ENCODE results near the gene MGRN1. TPM values are rescaled to one million over a fixed set of nuclear protein-coding genes. Genes with fewer than 3 reads are reported as not detected.

MGRN1 gene
- total RNA-seq, 1 experiment from 2014 or later = 22.7 TPM

DNA sequence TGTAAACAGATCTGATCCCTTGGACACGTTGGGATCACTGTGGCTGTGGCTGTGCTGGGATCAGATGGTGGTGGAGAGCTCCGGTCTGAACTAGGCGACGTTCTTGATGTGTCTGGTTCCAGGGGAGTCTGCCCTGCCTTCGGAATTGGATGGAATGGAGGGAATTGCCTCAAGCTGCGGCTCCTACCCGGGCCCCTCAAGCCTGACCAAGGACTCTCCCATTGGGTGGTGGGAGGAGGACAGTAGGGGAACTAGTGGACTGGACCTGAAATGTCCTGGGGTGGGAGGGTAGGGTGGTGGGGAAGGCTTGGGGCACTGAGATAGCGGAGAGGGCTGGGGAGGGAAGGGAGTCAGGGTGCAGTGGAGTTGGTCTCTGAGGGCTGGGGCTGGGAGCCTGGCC lies 6.7 kb upstream of the MGRN1 start:
- Histone ChIP-seq H3K4me3 (ENCODE audit: low read length) (no peak overlapping the region), H4K20me1 (ENCODE audit: low read length) (peaks cover 8% of the 10 kb centered on the region), H3F3A (ENCODE audit: low read length, unreplicated experiment) (no peaks in the 10 kb centered on the region), H3K27me3 (ENCODE audit: low read length) (no peaks in the 10 kb centered on the region), H3K36me3 (ENCODE audit: low read depth, low read length) (no peaks in the 10 kb centered on the region), H3K27ac (ENCODE audit: low read length) (no peak overlapping the region), H2AFZ (ENCODE audit: low read length) (no peak overlapping the region), H3K4me1 (ENCODE audit: insufficient read depth, low read length) (peaks cover 8% of the 10 kb centered on the region), H3K79me2 (ENCODE audit: low read length) (peaks cover 18% of the 10 kb centered on the region), H3K9me3 (ENCODE audit: low read length) (no peaks in the 10 kb centered on the region), H3K4me2 (ENCODE audit: low read length) (no peak overlapping the region), H3K9me2 (replicated peaks; ENCODE audit: low read length) (no peaks in the 10 kb centered on the region), H3K9ac (ENCODE audit: low read length) (no peak overlapping the region)
- ChIA-PET POLR2A (ENCODE audit: unreplicated experiment) (no interaction called here), CTCF (interaction anchor here (0.6 kb wide), 1 partner anchor 189 kb away, joined by 3 read pairs; no protein-coding TSS in a partner anchor)
- no peak for ATAC-seq
- TF ChIP-seq EZH2 (IDR thresholded peaks at IDR 0.05; ENCODE audit: low read length, unreplicated experiment) = no peak
- TF ChIP-seq, protein P1, sequence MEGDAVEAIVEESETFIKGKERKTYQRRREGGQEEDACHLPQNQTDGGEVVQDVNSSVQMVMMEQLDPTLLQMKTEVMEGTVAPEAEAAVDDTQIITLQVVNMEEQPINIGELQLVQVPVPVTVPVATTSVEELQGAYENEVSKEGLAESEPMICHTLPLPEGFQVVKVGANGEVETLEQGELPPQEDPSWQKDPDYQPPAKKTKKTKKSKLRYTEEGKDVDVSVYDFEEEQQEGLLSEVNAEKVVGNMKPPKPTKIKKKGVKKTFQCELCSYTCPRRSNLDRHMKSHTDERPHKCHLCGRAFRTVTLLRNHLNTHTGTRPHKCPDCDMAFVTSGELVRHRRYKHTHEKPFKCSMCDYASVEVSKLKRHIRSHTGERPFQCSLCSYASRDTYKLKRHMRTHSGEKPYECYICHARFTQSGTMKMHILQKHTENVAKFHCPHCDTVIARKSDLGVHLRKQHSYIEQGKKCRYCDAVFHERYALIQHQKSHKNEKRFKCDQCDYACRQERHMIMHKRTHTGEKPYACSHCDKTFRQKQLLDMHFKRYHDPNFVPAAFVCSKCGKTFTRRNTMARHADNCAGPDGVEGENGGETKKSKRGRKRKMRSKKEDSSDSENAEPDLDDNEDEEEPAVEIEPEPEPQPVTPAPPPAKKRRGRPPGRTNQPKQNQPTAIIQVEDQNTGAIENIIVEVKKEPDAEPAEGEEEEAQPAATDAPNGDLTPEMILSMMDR (conservative IDR thresholded peaks at IDR 0.05; ENCODE audit: low read depth, low read length) = no peak
- TF ChIP-seq EZH2phosphoT487 (IDR thresholded peaks at IDR 0.05; ENCODE audit: borderline replicate concordance, low read length) = no peak
- intact Hi-C loops (cut with micrococcal nuclease) = no loop called here
- no peak for DNase-seq
- BruUV-seq (replicated peaks) = no TSS peak

DNA sequence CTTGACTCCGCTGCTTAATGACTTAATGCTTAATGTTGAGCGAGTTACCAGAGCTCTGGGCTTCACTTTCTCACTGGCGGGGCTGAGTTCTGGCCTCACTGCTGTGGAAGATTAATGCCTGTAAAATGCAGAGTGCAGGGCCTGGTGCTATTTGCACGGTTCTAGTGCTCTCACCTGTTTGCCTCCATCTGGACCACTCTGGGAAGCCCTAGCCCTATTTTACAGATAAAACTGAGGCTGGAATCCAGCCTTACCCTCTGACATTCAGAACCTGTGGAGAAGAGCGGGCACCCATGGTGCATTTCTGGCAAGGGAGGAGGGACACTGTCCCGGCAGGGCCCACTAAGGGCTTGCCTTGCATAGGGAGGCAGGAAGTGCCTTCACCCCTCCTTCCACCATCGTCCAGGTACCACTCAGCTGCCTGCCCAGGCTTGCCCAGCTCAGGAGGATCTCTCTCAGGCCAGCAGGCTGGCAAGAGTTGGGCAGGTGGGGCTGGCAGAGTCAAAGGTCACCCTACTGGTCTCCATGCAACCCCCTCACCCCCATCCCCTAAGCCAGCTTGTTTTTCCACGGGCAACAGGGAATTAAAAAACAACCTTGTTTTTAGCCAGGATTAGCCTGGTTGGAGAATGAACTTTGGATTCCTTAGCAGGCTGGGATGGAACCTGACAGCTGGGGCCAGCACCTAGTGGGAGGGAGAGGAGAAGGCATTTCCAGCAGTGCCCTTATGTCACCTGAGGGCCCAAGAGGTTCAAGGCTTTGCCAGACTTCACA lies 5.8 kb upstream of the MGRN1 start:
- peaks cover 9% of the 10 kb centered on the region for H3K79me2 ChIP-seq (ENCODE audit: low read length)
- no peak for TF ChIP-seq EZH2 (IDR thresholded peaks at IDR 0.05; ENCODE audit: low read length, unreplicated experiment)
- no peaks in the 10 kb centered on the region for H3K36me3 ChIP-seq (ENCODE audit: low read depth, low read length)
- BruUV-seq (replicated peaks) = no TSS peak
- intact Hi-C loops (cut with micrococcal nuclease) = no loop called here
- H4K20me1 ChIP-seq (ENCODE audit: low read length) = no peaks in the 10 kb centered on the region
- H3K27ac ChIP-seq (ENCODE audit: low read length) = no peak overlapping the region
- no peak overlapping the region for H3K4me3 ChIP-seq (ENCODE audit: low read length)
- H3K9me3 ChIP-seq (ENCODE audit: low read length) = no peaks in the 10 kb centered on the region
- peaks cover 4% of the 10 kb centered on the region for H3K4me1 ChIP-seq (ENCODE audit: insufficient read depth, low read length)
- ATAC-seq = no peak
- H3K9ac ChIP-seq (ENCODE audit: low read length) = no peak overlapping the region
- DNase-seq = no peak
- no peak overlapping the region for H2AFZ ChIP-seq (ENCODE audit: low read length)
- no peaks in the 10 kb centered on the region for H3K9me2 ChIP-seq (replicated peaks; ENCODE audit: low read length)
- H3F3A ChIP-seq (ENCODE audit: low read length, unreplicated experiment) = no peaks in the 10 kb centered on the region
- H3K4me2 ChIP-seq (ENCODE audit: low read length) = no peak overlapping the region
- ChIA-PET POLR2A (ENCODE audit: unreplicated experiment) (no interaction called here), CTCF (no interaction called here)
- no peaks in the 10 kb centered on the region for H3K27me3 ChIP-seq (ENCODE audit: low read length)

DNA sequence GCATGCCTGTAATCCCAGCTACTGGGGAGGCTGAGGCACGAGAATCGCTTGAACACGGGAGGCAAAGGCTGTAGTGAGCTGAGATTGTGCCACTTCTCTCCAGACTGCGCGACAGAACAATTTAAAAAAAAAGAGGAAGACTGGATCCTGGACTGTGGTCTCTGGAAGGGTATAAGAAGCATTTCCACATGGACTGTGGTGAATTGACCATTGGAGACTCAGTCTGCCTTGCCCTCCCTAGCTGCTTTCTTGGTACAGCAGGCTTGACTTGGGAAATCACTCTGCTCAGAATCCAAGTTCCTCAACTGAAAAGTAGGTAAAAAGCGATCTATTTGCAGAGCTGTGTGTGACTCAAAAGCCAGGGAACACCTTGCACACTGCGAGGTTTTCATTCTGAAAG lies 1.0 kb upstream of the MGRN1 start:
- H4K20me1 ChIP-seq (ENCODE audit: low read length) = 0 out of 2 replicates have a peak, but pooled peaks cover 8% of the 10 kb centered on the region
- no peak overlapping the region for H3K4me3 ChIP-seq (ENCODE audit: low read length)
- no peaks in the 10 kb centered on the region for H3F3A ChIP-seq (ENCODE audit: low read length, unreplicated experiment)
- H3K4me2 ChIP-seq (ENCODE audit: low read length) = peak overlapping the region; percentile 96; the same call in 1 of the 2 replicates
- TF ChIP-seq, protein P1 (conservative IDR thresholded peaks at IDR 0.05; ENCODE audit: low read depth, low read length) = no peak
- TF ChIP-seq EZH2phosphoT487 (IDR thresholded peaks at IDR 0.05; ENCODE audit: borderline replicate concordance, low read length) (no peak), EZH2 (IDR thresholded peaks at IDR 0.05; ENCODE audit: low read length, unreplicated experiment) (no peak)
- no peaks in the 10 kb centered on the region for H3K27me3 ChIP-seq (ENCODE audit: low read length)
- H3K4me1 ChIP-seq (ENCODE audit: insufficient read depth, low read length) = peaks cover 13% of the 10 kb centered on the region
- POLR2A ChIA-PET (ENCODE audit: unreplicated experiment) = interaction anchor here (0.7 kb wide), 1 partner anchor 9 kb away, joined by 4 read pairs; no protein-coding TSS in a partner anchor
- H3K9ac ChIP-seq (ENCODE audit: low read length) = no peak overlapping the region
- DNase-seq (no peak), ATAC-seq (no peak)
- intact Hi-C loops (cut with micrococcal nuclease) = no loop called here
- H3K9me2 ChIP-seq (replicated peaks; ENCODE audit: low read length) = no peaks in the 10 kb centered on the region
- 0 out of 2 replicates have a peak overlapping the region, but pooled peaks have one; percentile 95 for H2AFZ ChIP-seq (ENCODE audit: low read length)
- CTCF ChIA-PET = interaction anchor here (0.5 to 1.1 kb wide), 3 partner anchors 8 to 72 kb away, joined by 3 read pairs; no protein-coding TSS in a partner anchor
- no peaks in the 10 kb centered on the region for H3K9me3 ChIP-seq (ENCODE audit: low read length)
- TSS peak; percentile 29 for BruUV-seq (replicated peaks)
- no peaks in the 10 kb centered on the region for H3K36me3 ChIP-seq (ENCODE audit: low read depth, low read length)
- H3K27ac ChIP-seq (ENCODE audit: low read length) = no peak overlapping the region
- peaks cover 33% of the 10 kb centered on the region for H3K79me2 ChIP-seq (ENCODE audit: low read length)
